K562 (cell line): Measurements from ENCODE around the gene VSIG10L2.

Source experiments
- C11orf30 ChIP-seq: fragments of 450-650 bp; IDR thresholded peaks from 2 replicates; pipeline ENCODE4 v1.6.1; 2016; ENCODE audit warnings: low read depth, mild to moderate bottlenecking
- CAMTA2 ChIP-seq: fragments of 250-450 bp; sonication (Bioruptor Pico); conservative IDR thresholded peaks from 2 replicates; pipeline ENCODE4 v1.5.1; 2022
- DNMT1 ChIP-seq: fragments of 450-650 bp; IDR thresholded peaks from 2 replicates; pipeline ENCODE4 v1.6.1; 2016; ENCODE audit warnings: antibody characterized with exemption, mild to moderate bottlenecking
- EGR1 ChIP-seq: fragments of 450-650 bp; conservative IDR thresholded peaks from 2 replicates; pipeline ENCODE4 v1.6.1; 2017; ENCODE audit warnings: mild to moderate bottlenecking
- EP300 ChIP-seq: IDR thresholded peaks from 2 replicates; pipeline ENCODE4 v1.6.1; 2012; ENCODE audit warnings: low read length, improper control_type of control experiment
- FOXK1 ChIP-seq: sonication (generic); formaldehyde crosslinking; IDR thresholded peaks from 2 replicates; pipeline ENCODE4 v1.8.0; 2022; ENCODE audit warnings: missing genetic modification reagents, mild to moderate bottlenecking, borderline replicate concordance
- FOXK2 ChIP-seq, 2 experiments: fragments of 450-650 bp; IDR thresholded peaks in 1 of 2; conservative IDR thresholded peaks in 1 of 2; 2 replicates each; pipeline ENCODE4 v1.6.1; 2016; ENCODE audit warnings: low read depth in 2 of 2, mild to moderate bottlenecking in 1 of 2
- POLR2A ChIP-seq: fragments of 450-650 bp; conservative IDR thresholded peaks from 2 replicates; pipeline ENCODE4 v1.6.1; 2016
- RFX5 ChIP-seq: IDR thresholded peaks from 2 replicates; pipeline ENCODE4 v1.6.1; 2011; ENCODE audit warnings: low read depth, mild to moderate bottlenecking, improper control_type of control experiment, low read length
- TAF7 ChIP-seq: fragments of 450-650 bp; IDR thresholded peaks from 2 replicates; pipeline ENCODE4 v1.6.1; 2016; ENCODE audit warnings: missing genetic modification characterization, missing compliant biosample characterization
- TF ChIP-seq, protein P1 (sequence below): fragments of 250-450 bp; sonication (Bioruptor Pico); IDR thresholded peaks from 2 replicates; pipeline ENCODE4 v1.8.0; 2022; ENCODE audit warnings: moderate library complexity, mild to moderate bottlenecking, inconsistent platforms
- TF ChIP-seq, protein P2 (sequence below), 3 experiments: IDR thresholded peaks in 2 of 3; conservative IDR thresholded peaks in 1 of 3; 2 replicates each; pipeline ENCODE4 v1.5.1; 2011 to 2012; ENCODE audit warnings: low read length in 3 of 3, mild to moderate bottlenecking in 3 of 3, control low read depth in 2 of 3, improper control_type of control experiment in 1 of 3, inconsistent platforms in 1 of 3, low read depth in 1 of 3, mixed read lengths in 1 of 3, moderate library complexity in 1 of 3; ENCODE audit not compliant: insufficient read depth in 2 of 3
- TF ChIP-seq, protein P3 (sequence below), 2 experiments: fragments of 450-650 bp in 1 of 2; sonication (generic) in 1 of 2; formaldehyde crosslinking; conservative IDR thresholded peaks; 2 replicates each; pipeline versions ENCODE4 v1.4.0 to v1.8.1; 2020 to 2022; ENCODE audit warnings: mild to moderate bottlenecking in 1 of 2, missing genetic modification reagents in 1 of 2

DNA sequence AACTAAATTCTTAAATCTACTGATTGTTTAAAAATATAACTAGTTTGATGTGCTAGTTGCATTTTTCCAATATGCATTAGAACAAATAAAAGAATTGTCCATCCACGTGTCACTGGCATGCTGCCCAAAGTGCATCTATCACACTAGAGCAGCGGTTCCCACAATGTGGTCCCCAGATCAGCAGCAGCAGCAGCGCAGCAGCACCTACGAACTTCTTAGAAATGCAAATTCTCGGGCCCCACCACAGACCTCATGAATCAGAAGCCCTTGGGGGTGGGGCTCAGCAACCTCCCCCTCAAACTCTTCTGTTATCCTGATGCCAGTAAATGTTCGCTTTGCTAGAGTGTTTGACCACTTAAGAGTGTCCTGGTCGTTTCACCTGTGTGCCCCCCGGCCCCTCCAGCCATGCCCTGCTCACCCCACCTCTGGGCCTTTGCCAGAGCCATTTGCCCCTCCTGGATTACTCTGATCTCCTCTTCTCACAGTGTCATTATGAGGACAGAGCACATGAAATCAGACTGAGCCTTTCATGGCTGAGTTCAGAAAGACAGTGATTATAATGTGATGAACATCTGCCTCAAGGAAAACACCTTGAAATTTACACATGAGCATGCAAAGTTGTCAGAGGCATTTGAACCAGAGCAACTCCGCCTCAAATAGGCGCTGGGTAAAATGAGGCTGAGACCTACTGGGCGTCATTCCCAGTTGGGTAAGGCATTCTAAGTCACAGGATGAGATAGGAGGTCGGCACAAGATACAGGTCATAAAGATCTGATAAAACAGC is 12.6 kb upstream of the VSIG10L2 start:
- TF ChIP-seq CAMTA2: no peak
- TF ChIP-seq, protein P1, sequence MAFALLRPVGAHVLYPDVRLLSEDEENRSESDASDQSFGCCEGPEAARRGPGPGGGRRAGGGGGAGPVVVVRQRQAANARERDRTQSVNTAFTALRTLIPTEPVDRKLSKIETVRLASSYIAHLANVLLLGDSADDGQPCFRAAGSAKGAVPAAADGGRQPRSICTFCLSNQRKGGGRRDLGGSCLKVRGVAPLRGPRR (CRISPR knock-in tag): no peak
- no peak for TF ChIP-seq FOXK2 (conservative IDR thresholded peaks at IDR 0.05 in 1 of 2, IDR thresholded peaks at IDR 0.05 in 1 of 2; ENCODE audit: low read depth in 2 of 2)
- no peak for TF ChIP-seq C11orf30
- no peak for TF ChIP-seq DNMT1
- TF ChIP-seq TAF7 (tag): 0 out of 2 replicates have a peak, but pooled peaks have one; percentile 29
- no peak for TF ChIP-seq POLR2A
- TF ChIP-seq FOXK1 (CRISPR knock-in tag): no peak
- no peak for TF ChIP-seq RFX5
- TF ChIP-seq, protein P2, sequence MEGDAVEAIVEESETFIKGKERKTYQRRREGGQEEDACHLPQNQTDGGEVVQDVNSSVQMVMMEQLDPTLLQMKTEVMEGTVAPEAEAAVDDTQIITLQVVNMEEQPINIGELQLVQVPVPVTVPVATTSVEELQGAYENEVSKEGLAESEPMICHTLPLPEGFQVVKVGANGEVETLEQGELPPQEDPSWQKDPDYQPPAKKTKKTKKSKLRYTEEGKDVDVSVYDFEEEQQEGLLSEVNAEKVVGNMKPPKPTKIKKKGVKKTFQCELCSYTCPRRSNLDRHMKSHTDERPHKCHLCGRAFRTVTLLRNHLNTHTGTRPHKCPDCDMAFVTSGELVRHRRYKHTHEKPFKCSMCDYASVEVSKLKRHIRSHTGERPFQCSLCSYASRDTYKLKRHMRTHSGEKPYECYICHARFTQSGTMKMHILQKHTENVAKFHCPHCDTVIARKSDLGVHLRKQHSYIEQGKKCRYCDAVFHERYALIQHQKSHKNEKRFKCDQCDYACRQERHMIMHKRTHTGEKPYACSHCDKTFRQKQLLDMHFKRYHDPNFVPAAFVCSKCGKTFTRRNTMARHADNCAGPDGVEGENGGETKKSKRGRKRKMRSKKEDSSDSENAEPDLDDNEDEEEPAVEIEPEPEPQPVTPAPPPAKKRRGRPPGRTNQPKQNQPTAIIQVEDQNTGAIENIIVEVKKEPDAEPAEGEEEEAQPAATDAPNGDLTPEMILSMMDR (IDR thresholded peaks at IDR 0.05 in 2 of 3, conservative IDR thresholded peaks at IDR 0.05 in 1 of 3; ENCODE audit: insufficient read depth in 2 of 3, low read depth in 1 of 3, low read length in 3 of 3): no peak
- TF ChIP-seq EGR1: no peak
- TF ChIP-seq, protein P3, sequence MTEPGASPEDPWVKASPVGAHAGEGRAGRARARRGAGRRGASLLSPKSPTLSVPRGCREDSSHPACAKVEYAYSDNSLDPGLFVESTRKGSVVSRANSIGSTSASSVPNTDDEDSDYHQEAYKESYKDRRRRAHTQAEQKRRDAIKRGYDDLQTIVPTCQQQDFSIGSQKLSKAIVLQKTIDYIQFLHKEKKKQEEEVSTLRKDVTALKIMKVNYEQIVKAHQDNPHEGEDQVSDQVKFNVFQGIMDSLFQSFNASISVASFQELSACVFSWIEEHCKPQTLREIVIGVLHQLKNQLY (CRISPR knock-in tag; conservative IDR thresholded peaks at IDR 0.05): no peak
- no peak for TF ChIP-seq EP300
